ENCODE measurements around the gene RTL10.

RTL10 gene

GRCh38 chr22:19875531-19876313 lies 21.0 kb upstream of the RTL10 start:
- DNase-seq = no peak

DNA sequence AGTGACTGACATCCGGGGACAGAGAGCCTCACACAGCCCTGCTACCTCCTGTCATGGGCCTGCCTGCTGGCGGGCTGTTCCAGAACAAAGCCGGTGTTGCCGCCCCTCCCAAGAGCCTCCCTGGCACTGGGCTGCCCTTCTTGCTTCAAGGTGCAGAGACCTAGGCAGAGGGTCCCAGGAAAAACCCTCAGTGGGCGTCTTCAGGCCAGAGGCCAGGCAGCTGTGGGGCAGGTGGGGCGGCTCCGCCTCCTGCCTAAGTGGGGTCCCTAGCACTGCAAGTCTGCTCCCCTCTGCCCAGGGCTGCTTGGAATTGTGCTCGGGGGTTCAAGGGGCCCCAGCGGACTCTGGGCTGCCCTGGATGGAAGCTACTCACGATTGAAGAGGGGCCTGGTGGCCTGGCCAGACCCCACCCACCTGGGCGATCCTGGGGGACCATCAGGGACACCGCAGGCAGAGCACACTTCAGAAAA lies 20.4 kb upstream of the RTL10 start:
- no peak for DNase-seq

GRCh38 chr22:19874307-19875060 lies 19.8 kb upstream of the RTL10 start:
- DNase-seq = peak; percentile 26

DNA sequence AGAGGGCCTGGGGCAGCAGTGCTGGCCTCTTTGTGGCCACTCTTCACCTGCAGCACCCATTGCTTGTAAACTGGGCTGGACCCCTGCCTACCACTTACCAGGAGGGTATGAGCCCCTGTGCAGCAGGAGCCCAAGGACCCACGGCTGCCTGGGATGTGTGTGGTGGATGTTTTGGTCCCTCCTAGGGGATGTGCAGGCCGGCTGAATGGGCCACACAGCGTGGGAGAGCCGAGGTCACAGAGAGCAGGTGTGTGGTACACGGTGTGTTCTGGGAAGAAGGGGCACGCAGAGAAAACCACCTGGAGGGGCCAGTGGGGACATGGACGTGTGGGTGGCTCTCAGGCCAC lies 19.3 kb upstream of the RTL10 start:
- DNase-seq = no peak

DNA sequence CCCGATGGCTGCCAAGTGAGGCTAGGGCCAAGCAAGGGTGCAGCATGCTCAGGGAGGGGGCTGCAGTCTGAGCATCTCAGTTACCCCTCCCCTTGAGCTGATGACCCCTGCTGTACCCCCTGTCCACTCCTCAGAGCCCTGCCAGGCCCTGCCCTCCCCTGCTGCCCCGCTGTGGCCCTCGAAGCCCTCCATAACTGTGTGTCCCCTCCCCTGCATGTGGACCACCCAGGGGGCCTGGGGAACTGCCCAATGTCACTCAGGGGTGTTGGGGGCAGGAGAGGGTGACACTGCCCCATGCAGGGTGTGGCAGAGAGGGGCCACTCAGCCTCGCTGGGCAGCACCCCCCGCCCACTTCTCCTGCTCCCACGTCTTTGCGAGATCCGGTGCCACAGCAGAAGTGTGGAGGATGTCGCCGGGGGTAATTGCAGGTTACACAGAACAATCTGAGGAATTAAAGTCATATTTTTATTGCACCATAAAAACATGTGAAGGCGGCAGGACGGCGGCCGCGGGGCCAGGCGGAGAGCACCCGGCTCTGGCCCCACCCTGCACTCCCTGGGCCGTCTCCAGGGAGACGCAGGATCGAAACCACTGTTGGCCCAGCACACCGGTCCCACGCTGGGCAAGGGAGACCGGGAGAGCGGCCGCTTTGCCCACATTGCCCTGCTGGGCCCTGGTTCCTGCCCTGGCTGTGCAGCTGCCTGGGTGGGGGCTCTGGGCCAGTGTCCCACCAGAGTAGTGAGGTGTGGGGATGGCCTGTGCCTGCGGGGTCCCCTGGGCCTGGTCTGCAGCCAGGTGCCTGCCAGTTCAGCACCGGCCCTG lies 18.7 kb upstream of the RTL10 start:
- no peak for DNase-seq

- no peak for DNase-seq
Observed at GRCh38 chr22:19872779-19873137, 18.1 kb upstream of the RTL10 start.

- DNase-seq = no peak
Observed at GRCh38 chr22:19871845-19872778, 17.4 kb upstream of the RTL10 start.

DNA sequence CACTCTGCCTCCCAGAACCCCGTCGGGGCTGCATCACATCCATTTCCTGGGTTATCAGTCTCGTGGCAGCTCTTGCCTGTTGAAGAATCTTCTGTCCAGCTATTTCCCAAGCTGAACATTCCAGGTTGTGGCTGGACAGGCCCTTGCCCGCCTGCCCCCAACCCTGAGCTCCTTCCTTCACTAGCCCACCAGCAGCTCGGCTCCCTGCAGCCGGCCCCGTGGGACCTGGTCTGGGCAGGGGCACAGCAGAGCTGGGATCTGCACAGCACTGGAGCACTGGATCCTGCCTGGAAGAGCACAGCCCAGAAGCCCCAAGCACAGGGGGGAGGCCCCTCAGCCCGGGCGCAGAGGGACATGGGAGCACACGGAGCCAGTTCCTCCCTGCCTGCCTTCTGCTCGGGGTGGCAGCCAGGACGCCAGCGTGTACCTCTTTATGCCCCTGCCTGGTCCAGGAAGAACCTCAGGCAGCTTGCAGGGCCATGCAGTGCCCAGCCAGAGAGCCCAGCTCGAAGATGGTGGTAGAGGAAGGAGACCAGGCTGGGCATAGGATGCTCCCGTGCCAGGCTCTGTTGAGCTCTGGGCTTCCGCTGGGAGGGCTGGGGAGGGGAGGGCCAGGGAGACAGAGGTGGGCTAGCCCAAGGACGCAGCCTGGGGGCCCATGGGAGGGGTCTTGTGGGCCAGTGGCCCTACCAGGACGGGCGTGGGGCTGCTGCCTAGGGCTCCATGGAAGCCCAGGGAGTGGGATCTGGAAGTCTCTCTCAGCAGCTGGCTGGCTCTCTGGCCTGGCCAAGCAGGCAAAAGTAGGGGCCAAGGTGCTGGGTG lies 16.6 kb upstream of the RTL10 start:
- DNase-seq = no peak

DNA sequence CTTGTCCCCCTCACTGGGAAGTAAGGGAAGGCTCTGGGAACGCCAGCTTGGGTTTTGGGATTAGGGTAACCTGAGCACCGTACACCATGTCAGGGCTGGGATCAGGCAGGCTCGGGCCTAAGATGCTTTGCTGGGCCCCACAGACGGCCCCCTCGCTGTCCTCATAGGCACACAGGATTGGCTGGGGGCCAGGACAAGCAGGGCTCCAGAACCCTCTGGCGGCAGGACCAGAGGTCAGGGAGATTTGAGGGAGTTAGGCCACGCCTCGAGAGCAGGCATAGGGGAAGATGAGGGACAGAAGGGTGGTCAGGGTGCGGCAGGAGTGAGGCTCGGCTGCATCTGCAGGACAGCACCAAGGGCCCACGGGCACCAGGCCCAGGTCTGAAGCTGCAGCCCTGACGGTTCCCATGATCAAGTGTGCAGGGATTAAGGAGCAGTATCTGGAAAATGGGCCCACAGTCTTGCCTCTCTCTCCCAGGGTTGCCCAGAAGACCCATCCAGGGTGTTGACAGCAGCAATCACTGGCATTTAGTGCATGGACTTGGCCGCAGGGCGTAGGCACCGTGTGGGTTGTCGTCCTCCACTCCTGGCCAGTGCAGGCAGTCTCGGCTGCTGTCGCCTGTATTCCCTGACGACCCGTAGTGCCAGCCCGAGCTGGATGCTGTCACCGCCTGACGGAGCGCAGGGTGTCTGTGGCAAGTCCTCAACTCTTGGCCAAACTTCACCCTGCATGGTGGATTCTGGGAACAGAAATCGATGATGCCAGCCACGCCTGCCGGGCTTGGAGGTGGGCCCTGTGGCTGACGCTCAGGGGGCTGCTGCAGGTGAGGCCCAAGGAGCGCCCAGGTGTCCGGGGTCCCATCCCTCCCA lies 15.7 kb upstream of the RTL10 start:
- no peak for DNase-seq

GRCh38 chr22:19869497-19870152 lies 15.0 kb upstream of the RTL10 start:
- DNase-seq = no peak

DNA sequence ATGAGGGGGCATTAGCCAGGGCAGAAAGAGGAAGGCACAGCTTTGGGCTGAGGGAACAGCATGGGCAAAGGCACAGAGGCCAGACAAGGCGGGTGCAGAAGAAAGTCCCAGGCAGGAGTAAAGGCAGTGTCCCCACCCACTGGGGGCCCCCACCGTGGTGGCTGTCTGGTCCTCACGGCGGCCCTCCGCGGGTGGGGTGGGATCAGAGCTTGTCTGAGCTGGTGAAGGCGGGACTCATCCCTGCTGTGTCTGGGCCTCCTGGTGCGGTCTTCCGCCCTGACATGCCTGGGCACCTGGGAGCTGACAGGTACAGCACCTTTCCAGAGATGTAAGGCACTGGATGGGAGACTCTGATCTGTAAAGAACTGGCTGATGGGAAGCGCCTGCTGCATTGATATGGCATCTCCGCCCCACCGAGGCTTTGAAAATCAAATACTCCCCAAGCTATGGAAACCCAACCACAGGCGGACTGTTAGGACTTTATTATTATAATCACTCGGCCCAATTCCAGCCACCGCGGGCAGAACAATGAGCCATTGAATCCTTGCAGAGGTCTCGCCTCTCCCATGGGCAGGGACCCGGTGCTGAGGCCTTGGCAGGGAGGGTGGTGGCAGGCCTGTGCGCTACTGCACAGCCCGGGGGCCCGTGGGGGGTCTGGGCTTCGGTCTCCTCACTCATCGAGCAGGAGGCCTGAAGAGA lies 14.2 kb upstream of the RTL10 start:
- no peak for DNase-seq

- no peak for DNase-seq
Observed at GRCh38 chr22:19868333-19868732, 13.7 kb upstream of the RTL10 start.

- DNase-seq = no peak
Observed at GRCh38 chr22:19867617-19868016, 12.9 kb upstream of the RTL10 start.

DNA sequence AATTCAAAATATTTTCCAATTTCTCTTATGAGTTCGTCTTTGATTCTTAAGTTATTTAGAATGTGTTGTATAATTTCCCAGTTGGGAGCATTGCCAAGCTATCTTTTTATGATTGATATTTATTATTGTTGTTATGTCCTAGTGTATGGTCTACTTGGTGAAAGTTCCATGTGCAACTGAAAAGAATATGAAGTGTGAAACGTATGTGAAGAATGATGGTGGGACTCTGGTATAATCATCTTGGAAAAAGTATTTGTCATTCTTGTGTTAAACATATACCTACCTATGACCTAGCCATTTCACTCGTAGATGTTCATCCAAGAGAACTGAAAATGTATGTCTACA lies 12.0 kb upstream of the RTL10 start:
- no peak for DNase-seq

DNA sequence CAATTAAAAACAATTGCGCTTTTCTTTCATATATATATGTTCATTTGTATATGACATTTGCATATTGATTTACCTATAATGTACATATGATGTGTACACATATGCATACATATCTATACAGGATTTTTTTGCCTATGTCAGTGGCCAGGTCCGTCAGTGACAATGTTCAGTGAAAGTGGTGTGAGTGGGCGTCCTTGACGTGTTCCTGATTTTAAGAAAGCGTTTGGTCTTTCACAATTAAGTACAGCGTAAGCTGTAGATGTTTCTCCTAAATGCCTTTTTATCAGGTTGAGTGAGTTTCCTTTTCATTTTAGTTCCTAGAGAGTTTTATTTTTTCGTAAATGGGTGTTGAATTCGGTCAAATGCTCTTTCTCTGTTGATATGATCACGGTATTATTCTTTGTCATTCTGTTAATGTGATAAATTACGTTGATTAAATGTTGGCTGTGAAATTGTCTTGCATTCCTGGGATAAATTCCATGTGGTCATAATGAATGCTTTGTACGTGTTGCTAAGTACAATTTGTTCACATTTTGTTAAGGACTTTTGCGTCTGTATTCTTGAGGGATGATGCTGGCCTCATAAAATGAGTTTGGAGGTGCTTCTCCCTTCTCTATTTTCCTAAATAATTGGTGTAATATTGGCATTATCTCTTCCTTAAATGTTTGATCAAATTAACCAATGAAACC lies 10.6 kb upstream of the RTL10 start:
- DNase-seq = no peak

DNA sequence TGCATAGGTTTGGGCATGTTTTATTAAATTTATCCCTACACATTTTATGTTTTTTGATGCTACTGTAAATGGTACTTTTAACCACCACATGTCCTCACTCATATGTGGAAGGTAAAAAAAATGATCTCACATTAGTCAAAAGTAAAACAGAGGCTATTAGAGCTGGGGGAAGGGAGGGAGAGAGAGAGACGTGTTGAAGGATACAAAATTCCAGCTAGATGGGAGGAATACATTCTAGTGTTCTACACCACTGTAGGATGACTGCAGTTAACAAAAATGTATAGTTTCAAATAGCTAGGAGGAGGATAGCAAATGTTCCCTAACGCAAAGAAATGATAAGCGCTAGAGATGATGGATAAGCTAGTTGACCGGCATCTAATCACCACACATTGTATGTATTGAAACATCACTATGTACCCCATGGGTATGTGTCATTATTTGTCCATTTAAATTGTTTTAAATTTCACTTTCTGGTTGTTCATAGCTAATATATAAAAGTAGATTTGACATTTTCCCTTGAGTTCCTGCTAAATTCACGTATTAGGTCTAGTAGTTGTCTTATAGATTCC lies 9.9 kb upstream of the RTL10 start:
- no peak for DNase-seq

GRCh38 chr22:19863571-19863970 lies 8.9 kb upstream of the RTL10 start:
- DNase-seq = no peak

DNA sequence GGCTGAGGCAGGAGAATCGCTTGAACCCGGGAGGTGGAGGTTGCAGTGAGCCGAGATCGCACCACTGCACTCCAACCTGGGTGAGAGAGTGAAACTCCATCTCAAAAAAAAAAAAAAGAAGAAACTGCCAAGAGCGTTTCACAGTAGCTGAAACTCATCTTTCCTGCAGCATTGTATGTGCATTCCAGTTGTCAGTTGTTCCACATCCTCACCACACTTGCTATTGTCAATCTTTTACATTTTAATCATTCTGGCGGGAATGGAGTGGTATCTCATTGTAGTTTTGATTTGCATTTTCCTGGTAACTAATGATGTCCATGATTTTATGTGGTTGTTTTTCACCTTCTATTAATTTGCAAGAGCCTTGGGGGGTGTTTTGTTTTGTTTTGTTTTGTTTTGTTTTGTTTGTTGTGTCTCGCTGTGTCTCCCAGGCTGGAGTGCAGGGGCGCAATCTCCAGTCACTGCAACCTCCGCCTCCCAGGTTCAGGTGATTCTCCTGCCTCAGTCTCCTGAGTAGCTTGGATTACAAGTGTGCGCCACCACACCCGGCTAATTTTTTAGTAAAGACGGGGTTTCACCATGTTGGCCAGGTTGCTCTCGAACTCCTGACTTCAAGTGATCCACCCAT lies 8.1 kb upstream of the RTL10 start:
- no peak for DNase-seq

Measured in activated CD4-positive, alpha-beta T cell treated with anti-CD3 and anti-CD28 coated beads, Interleukin-2, Interleukin-6, amounts not matched to agents 100 ng/mL and 50 ng/mL, durations not matched to agents 16 hours and 8 hours (primary cell).